OCI-LY7 (cell line): ENCODE data around the gene FBXO7. TPM values are rescaled to one million over a fixed set of nuclear protein-coding genes. Genes with fewer than 3 reads are reported as not detected.

Experiments used
- BruUV-seq: library from RNA; stranded (reverse); fragments of 400-500 nt; replicated peaks from 2 replicates; lab custom pipeline; 2021; lab: Mats Ljungman, UMichigan
- CTCF ChIA-PET: fragments of 300-600 bp; sonication (Branson Sonifier 250); formaldehyde crosslinking; loops from one replicate; lab custom pipeline; 2022; ENCODE audit warnings: antibody characterized with exemption; ENCODE audit not compliant: unreplicated experiment; lab: Charles Lee
- POLR2A ChIA-PET: fragments of 300-600 bp; sonication (Branson Sonifier 250); formaldehyde crosslinking; loops from one replicate; lab custom pipeline; 2022; ENCODE audit warnings: antibody characterized with exemption; lab: Charles Lee
- DNase-seq: peaks from one replicate; pipeline ENCODE4 v3.0.0-alpha.2; 2015; ENCODE audit warnings: low spot score
- H2AFZ ChIP-seq: fragments of 200-600 bp; sonication (generic), shearing (Covaris generic); 2 replicates; pipeline ENCODE4 v1.6.1; 2014; ENCODE audit warnings: mild to moderate bottlenecking, antibody characterized with exemption, low read length, moderate library complexity
- H3K27ac ChIP-seq: fragments of 200-600 bp; sonication (generic); 2 replicates; pipeline ENCODE4 v1.5.1; 2014; ENCODE audit warnings: mixed run types, low read depth, mild to moderate bottlenecking, moderate library complexity, low read length, inconsistent platforms; ENCODE audit not compliant: poor library complexity, severe bottlenecking
- H3K36me3 ChIP-seq: fragments of 200-600 bp; sonication (generic); 2 replicates; pipeline ENCODE4 v1.6.1; 2014; ENCODE audit warnings: mild to moderate bottlenecking, antibody characterized with exemption, low read length, moderate library complexity, mixed read lengths; ENCODE audit not compliant: insufficient read depth
- H3K4me1 ChIP-seq: fragments of 200-600 bp; sonication (generic); 2 replicates; pipeline ENCODE4 v1.5.1; 2014; ENCODE audit warnings: mild to moderate bottlenecking, low read length; ENCODE audit not compliant: insufficient read depth, poor library complexity, severe bottlenecking
- H3K4me2 ChIP-seq: fragments of 200-600 bp; sonication (generic); 2 replicates; pipeline ENCODE4 v1.6.1; 2014; ENCODE audit warnings: mild to moderate bottlenecking, low read length
- H3K4me3 ChIP-seq: fragments of 200-600 bp; sonication (generic); 2 replicates; pipeline ENCODE4 v1.5.1; 2014; ENCODE audit warnings: mild to moderate bottlenecking, low read depth, low read length; ENCODE audit not compliant: poor library complexity, severe bottlenecking
- H3K79me2 ChIP-seq: fragments of 200-600 bp; sonication (generic); 2 replicates; pipeline ENCODE4 v1.6.1; 2016; ENCODE audit warnings: low read depth, mild to moderate bottlenecking, low read length, moderate library complexity, mixed read lengths; ENCODE audit not compliant: insufficient read depth
- H3K9me2 ChIP-seq: fragments of 200-600 bp; sonication (generic); 2 replicates; pipeline ENCODE4 v1.6.1; 2016; ENCODE audit warnings: mild to moderate bottlenecking, low read length, mixed read lengths; ENCODE audit not compliant: insufficient read depth
- H3K9me3 ChIP-seq: fragments of 200-600 bp; sonication (generic); 2 replicates; pipeline ENCODE4 v1.6.1; 2014; ENCODE audit warnings: mild to moderate bottlenecking, mixed run types, low read length, mixed read lengths
- H4K20me1 ChIP-seq: fragments of 200-600 bp; sonication (generic); 2 replicates; pipeline ENCODE4 v1.6.1; 2014; ENCODE audit warnings: mild to moderate bottlenecking, antibody characterized with exemption, low read length, moderate library complexity, mixed read lengths; ENCODE audit not compliant: insufficient read depth
- EZH2phosphoT487 ChIP-seq: fragments of 200-600 bp; sonication (generic); IDR thresholded peaks from 2 replicates; pipeline ENCODE4 v1.6.1; 2018; ENCODE audit warnings: low read depth, borderline replicate concordance, mild to moderate bottlenecking, mixed run types, antibody characterized with exemption, low read length, moderate library complexity, mixed read lengths
- intact Hi-C: fragments of 100-400 bp; cut with micrococcal nuclease; formaldehyde crosslinking; loops from one replicate; pipeline ENCODE4 v1.10.0; 2022; ENCODE audit not compliant: unreplicated experiment
- total RNA-seq, 2 experiments: library from RNA; depleted of rRNA in 1 of 2; stranded (reverse); fragments of >200 nt in 1 of 2; shearing (Covaris generic) in 1 of 2; gene quantifications; 2 replicates each; pipeline ENCODE4 v1.2.3, GENCODE V29; 2014 to 2022
- TF ChIP-seq, protein P1 (sequence below): fragments of 200-600 bp; sonication (generic); conservative IDR thresholded peaks from 2 replicates; pipeline ENCODE4 v1.5.1; 2014; ENCODE audit warnings: mild to moderate bottlenecking, antibody characterized with exemption, low read length, moderate library complexity, mixed read lengths

FBXO7 gene
- total RNA-seq, 2 experiments from 2014 or later, result 73.8 to 81.9 TPM

DNA sequence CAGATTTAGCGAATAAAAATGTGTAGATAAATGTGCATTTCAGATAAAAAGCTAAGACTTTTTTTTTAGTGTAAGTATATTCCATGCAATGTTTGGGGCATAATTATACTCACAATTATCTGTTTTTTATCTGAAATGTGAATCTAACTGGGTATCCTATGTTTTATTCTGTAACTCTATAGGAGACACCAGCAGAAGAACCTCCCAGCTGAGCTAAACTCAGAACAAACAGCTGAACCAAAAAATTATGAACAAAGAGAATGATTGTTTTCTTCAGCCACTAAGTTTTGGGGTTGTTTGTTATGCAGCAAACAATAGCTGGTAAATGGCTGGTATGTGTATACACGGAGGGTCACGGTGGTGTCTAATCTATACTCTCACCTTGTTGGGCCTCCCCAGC lies 42.9 kb downstream of the FBXO7 start:
- Histone ChIP-seq H3K9me3 (no peaks in the 10 kb centered on the region), H3K4me1 (no peaks in the 10 kb centered on the region), H3K9me2 (no peaks in the 10 kb centered on the region), H3K4me3 (no peak overlapping the region), H2AFZ (no peak overlapping the region), H4K20me1 (no peaks in the 10 kb centered on the region), H3K36me3 (no peaks in the 10 kb centered on the region), H3K27ac (no peak overlapping the region), H3K4me2 (no peak overlapping the region), H3K79me2 (no peaks in the 10 kb centered on the region)
- TF ChIP-seq, protein P1, sequence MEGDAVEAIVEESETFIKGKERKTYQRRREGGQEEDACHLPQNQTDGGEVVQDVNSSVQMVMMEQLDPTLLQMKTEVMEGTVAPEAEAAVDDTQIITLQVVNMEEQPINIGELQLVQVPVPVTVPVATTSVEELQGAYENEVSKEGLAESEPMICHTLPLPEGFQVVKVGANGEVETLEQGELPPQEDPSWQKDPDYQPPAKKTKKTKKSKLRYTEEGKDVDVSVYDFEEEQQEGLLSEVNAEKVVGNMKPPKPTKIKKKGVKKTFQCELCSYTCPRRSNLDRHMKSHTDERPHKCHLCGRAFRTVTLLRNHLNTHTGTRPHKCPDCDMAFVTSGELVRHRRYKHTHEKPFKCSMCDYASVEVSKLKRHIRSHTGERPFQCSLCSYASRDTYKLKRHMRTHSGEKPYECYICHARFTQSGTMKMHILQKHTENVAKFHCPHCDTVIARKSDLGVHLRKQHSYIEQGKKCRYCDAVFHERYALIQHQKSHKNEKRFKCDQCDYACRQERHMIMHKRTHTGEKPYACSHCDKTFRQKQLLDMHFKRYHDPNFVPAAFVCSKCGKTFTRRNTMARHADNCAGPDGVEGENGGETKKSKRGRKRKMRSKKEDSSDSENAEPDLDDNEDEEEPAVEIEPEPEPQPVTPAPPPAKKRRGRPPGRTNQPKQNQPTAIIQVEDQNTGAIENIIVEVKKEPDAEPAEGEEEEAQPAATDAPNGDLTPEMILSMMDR, result no peak
- no peak for TF ChIP-seq EZH2phosphoT487
- DNase-seq, result no peak
- ChIA-PET POLR2A (interaction anchor here (1.2 kb wide), 1 partner anchor 241 kb away, joined by 3 read pairs; no protein-coding TSS in a partner anchor), CTCF (no interaction called here)
- intact Hi-C loops, result no loop called here
- BruUV-seq, result no TSS peak

DNA sequence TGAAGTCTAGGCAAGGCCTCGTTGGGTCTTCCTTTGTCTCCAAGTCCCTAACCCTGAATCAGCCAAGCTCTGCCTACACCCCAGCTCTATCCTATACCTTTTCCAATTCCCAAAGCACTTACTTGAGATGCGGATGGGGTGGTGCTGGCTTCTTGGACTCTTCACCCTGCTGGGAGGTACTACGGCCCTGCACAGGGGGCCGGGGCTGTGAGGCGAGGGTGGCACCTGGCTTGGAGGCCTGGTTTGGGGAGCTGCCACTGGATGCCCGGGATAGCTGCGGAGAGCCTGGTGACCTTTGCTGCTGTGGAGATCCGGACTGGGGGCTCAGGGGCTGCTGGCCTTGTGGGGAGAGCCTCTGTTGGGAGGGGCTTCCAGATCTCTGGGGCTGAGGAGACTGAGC lies 43.3 kb downstream of the FBXO7 start:
- H2AFZ ChIP-seq, result no peak overlapping the region
- intact Hi-C loops, result no loop called here
- no peaks in the 10 kb centered on the region for H4K20me1 ChIP-seq
- ChIA-PET CTCF (no interaction called here), POLR2A (no interaction called here)
- H3K9me2 ChIP-seq, result no peaks in the 10 kb centered on the region
- no peaks in the 10 kb centered on the region for H3K36me3 ChIP-seq
- H3K79me2 ChIP-seq, result no peaks in the 10 kb centered on the region
- no peaks in the 10 kb centered on the region for H3K4me1 ChIP-seq
- H3K9me3 ChIP-seq, result no peaks in the 10 kb centered on the region
- H3K4me2 ChIP-seq, result no peak overlapping the region
- BruUV-seq, result no TSS peak
- no peak for TF ChIP-seq EZH2phosphoT487
- TF ChIP-seq, protein P1, result no peak
- no peak overlapping the region for H3K27ac ChIP-seq
- no peak for DNase-seq
- H3K4me3 ChIP-seq, result no peak overlapping the region

DNA sequence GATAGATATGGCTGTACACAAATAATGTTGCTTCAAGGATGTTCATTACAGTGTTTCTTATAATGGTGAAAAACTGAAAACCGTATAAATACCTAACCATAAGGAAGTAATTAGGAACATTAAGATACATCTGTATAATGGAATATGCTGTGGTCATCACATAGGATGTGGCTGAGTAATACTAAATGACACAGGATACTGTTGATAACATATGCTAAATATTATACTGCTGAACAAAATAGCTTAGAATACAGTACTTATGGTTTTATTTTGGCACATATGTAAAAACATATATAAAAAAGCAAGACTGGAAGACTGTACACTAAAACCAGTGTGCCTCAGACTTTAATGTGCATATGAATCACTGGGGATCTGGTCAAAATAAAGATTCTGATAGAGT lies 43.8 kb downstream of the FBXO7 start:
- no peak overlapping the region for H2AFZ ChIP-seq
- H3K9me3 ChIP-seq, result no peaks in the 10 kb centered on the region
- no peaks in the 10 kb centered on the region for H3K36me3 ChIP-seq
- ChIA-PET CTCF (no interaction called here), POLR2A (no interaction called here)
- H3K4me2 ChIP-seq, result no peak overlapping the region
- intact Hi-C loops, result no loop called here
- BruUV-seq, result no TSS peak
- H4K20me1 ChIP-seq, result no peaks in the 10 kb centered on the region
- no peak overlapping the region for H3K4me3 ChIP-seq
- DNase-seq, result no peak
- H3K4me1 ChIP-seq, result no peaks in the 10 kb centered on the region
- H3K27ac ChIP-seq, result no peak overlapping the region
- TF ChIP-seq, protein P1, result no peak
- no peak for TF ChIP-seq EZH2phosphoT487
- H3K9me2 ChIP-seq, result no peaks in the 10 kb centered on the region
- H3K79me2 ChIP-seq, result no peaks in the 10 kb centered on the region
